Activated effector memory CD4-positive, alpha-beta T cell treated with Interleukin-2 at 50 U/mL for 16 hours (primary cell): ENCODE data around the gene BACH2.
"Not testable (repeated sequence)": the region's sequence is repeated elsewhere in the genome, so short reads cannot be mapped to it uniquely, and the experiment has no call there.

ENCODE experiments used
- DNase-seq: peaks from one replicate; pipeline ENCODE4 v3.0.0-alpha.2; 2020

The BACH2 gene

DNA sequence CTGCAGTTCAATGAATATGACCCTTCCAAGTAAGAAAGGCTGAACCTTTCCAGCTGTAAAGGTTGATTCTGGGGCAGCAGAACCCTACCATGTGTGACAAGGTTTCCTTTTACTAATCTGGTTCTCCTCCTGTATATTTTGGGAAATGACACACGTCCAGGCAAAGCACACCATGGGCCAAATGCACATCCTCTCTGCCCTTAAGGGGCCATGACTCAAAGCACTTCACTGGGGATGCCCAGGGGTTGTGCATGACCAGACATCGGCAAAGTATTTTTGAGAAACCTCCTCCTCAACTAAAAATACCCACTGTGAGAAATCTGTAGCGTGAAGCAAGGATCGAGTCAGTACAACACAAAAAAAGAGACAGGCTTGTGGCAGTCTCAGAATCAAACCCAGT, 174.7 kb downstream of the BACH2 start:
- DNase-seq: no peak

DNA sequence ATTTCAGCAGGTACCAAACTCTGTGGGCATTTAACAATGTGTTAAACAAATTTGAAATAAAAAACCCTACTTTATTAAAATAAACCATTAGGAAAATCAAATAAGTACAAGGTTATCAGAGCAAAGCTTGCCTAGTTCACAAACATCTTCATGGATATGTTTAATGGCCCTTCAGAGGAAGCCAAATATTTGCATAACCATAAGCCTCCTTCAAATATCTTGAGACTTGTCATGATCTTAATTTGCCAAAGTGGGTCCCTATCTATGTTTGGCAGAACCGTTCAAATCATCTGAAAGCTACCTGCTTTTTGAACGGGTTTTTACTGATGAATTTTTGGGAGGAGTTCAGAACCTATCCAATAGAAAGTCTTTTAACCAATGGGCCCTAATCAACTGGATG, 176.3 kb downstream of the BACH2 start:
- no peak for DNase-seq

DNA sequence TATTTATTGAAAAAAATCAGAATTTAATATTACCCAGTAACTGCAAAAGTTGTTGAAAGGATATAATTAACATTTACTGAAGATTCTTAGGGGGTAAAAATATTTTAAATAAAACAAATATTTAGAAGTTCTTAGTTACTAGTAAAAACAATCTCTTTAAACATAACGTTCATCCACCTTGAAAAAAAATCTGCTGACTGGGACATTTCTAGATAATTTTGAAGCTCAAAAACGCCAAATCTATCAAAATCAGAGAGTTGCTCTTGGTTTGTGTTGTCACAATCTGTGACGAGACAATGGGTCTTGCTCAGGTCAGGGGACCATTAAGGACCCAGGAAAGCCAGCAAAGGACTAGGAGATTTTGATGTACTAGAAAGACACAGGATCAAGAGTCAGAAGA, 177.0 kb downstream of the BACH2 start:
- DNase-seq: no peak

DNA sequence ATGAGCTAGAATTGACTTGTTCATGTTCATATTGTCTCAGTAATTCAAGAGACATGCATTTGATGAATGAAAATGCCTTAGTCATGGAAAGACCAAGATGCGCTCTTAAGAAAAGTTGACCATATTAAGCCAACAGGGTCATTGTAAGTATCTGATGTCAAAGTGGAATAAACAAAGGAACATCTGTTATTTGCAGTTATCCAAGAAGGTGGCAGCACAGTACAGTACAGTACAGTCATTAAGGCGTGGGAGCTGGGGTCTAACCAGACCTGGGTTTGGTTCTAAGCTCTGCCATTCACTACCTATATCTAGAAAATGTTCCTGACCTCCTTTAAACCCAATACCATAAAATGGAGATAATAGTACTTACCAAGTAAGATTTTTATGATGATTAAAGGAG, 178.1 kb downstream of the BACH2 start:
- no peak for DNase-seq

DNA sequence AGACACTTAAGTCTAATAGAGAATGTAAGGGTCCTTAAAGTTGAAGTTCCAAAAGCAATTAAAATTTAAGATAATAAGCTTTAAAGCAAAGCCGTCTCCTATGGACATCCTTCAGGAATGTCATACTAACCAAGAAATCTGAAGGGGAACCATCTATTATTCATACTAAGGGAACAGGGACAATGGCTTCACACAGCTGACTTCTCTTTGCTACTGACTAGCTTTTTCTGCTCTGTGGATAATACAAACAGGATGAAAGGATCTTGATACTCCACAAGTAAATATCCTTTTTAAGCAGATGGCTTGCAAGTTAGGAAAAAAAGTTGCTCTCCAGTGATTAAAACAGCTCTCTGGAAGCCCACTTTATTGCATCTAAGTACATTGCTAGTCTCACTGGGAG, 178.6 kb downstream of the BACH2 start:
- no peak for DNase-seq

DNA sequence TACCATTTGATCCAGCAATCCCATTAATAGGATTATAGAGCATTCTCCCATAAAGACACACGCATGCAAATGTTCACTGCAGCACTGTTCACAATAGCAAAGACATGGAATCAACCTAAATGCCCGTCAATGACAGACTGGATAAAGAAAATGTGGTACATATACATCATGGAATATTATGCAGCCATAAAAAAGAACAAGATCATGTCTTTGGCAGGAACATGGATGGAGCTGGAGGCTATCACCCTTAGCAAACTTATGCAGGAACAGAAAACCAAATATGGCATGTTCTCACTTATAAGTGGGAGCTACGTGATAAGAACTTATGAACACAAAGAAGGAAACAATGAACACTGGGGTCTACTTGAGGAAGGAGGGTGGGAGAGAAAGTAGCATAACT, 180.5 kb downstream of the BACH2 start:
- not testable (repeated sequence) for DNase-seq

DNA sequence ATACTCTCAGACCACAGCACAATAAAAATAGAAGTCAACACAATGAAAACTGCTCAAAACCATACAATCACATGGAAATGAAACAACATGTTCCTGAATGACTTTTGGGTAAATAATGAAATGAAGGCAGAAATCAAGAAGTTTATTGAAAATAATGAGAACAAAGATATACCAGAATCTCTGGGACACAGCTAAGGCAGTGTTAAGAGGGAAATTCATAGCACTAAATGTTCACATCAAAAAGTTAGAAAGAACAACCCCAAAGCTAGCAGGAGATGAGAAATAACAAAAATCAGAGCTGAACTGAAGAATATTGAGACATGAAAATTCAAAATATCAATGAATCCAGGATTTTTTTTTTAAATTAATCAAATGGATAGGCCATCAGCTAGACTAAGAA, 183.3 kb downstream of the BACH2 start:
- DNase-seq: no peak

DNA sequence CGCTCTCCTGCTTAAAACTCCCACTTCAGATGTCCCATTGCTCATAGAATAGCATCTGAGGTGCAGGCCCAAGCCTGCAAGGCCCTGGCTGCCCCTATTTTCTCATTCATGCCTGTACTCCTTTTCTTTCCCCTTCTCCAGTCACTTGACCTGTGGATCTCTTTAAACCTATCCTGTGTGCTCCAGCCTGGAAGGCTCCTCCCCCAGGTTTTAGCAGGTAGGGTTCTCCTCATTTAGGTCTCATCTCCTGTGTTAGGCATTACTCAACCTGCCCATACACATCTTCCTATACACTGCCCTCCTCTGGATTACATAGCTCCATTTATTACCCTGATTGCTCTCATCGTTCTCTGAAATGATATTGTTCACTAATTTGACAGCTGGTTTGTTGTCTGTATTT, 185.3 kb downstream of the BACH2 start:
- DNase-seq: no peak

DNA sequence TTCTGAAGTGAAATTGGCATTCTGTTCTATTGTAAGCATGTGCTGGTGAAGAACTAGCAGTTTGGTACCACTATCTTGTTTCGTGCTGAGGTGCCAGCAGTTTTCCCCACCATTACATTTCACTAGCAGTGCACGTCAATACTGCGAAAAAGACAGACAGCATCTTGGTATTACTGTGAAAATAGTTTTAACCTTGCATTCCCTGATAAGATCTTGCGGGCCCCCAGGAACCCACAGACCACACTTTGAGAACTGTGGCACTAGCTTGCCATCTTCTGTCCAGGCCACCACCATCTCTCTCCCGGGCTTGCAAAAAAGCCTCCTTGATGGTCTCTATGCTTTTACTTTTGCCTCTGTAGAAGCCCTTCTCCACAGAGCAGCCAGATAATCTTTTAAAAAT, 185.7 kb downstream of the BACH2 start:
- DNase-seq: peak; percentile 54

DNA sequence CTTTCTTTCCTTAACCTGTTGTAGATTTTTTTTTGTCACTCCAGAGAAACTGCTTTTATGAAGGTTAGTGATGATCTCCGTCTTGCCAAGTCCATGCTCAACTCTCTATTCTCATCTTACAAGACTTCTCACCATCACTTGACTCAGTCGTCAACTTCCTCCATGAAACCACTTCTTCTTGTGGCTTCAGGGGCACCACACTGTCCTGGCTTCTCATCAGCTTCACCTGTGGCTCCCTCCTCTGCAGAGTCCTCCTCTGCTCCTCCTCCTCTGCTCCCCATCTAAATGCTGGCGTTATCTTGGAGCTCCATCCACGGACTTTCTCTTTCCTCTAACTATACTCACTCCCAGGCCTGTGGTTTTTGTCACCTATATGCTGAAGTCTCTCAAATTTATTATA, 187.5 kb downstream of the BACH2 start:
- DNase-seq: no peak

DNA sequence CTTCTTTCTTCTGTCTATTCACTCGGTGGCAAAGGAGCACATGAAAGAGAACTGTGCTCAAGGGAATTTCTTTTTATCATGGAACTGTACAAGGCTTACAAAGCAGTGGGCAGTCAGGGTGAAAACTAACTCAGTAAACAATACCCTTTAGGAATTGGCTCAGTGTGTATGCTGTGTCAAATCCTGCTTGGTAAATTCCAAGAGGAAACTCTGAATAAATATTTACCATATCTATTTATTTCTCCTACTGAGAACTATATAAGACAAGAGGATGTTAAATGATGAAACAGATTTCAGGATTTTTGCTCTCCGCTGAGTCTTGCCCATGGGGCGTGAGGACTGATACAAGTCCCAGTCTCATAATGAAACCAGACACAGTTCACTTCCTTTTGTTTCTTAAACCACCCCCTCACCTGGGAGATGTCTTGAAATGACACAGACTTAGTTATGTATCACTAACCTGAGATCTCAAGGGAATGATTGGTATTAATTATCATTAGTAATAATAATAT, 188.8 kb downstream of the BACH2 start:
- no peak for DNase-seq

DNA sequence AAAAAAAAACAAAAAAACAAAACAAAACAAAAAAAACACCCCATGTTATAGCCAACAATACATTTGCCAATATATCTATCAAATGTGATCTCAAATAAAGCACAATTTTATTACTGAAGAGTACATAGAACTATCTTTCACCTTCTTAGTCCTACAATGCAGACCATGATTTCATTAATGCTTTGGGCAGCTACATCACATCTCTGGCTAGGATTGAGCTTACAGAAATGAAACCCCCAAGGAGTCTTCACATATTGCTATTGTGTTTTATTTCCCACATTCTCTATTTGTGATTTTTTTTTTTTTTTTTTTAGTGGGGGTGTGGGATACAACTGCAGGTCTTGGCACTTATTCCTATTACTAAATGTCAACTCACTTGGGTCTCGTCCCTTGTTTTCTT, 189.3 kb downstream of the BACH2 start:
- DNase-seq: no peak

DNA sequence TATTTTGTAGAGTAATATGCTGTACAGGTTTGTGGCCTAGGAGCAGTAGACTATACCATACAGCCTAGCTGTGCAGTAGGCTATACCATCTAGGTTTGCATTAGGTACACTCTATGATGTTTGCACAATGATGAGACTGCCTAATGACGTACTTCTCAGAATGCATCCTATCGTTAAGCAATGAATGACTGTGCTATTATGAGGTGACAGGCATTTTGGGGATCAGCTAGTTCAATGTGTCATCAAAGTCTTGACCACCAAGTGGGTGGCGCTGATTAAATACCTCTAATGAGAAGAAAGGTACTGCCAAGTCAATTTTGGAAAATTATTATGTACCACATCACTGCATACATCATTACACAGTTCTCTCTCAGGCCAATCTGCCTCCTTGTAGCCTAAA, 190.2 kb downstream of the BACH2 start:
- DNase-seq: no peak

DNA sequence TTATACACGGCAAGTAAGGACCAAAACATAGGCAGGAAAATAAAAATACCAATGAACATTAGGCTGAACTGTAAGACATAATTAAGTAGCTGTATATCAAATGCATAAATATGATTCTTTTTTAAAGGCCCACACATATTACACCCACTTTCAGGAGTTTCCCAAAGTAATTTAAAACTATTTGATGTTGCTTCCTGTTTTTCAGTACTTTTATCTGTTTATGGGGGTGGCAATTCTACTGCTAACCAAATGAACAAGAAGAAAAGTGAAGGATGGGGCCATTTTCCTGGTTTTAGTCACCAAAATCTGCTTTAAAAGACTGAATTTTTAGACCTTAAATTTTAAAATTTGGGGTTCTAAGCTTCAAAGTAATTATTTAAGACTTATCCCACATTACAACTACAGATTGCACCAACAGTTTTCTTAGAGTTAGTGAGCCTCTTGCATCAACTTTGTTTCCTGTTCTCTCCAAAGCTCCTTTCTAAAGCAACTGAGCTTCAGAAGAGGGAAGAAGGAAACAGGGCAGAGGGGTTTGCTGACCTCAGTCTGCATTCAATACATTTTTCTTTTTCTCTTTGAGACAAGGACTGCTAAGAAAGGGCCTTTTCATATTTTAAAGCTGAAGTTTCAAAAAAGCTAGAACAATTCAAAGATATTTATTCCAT, 191.0 kb downstream of the BACH2 start:
- DNase-seq: no peak

DNA sequence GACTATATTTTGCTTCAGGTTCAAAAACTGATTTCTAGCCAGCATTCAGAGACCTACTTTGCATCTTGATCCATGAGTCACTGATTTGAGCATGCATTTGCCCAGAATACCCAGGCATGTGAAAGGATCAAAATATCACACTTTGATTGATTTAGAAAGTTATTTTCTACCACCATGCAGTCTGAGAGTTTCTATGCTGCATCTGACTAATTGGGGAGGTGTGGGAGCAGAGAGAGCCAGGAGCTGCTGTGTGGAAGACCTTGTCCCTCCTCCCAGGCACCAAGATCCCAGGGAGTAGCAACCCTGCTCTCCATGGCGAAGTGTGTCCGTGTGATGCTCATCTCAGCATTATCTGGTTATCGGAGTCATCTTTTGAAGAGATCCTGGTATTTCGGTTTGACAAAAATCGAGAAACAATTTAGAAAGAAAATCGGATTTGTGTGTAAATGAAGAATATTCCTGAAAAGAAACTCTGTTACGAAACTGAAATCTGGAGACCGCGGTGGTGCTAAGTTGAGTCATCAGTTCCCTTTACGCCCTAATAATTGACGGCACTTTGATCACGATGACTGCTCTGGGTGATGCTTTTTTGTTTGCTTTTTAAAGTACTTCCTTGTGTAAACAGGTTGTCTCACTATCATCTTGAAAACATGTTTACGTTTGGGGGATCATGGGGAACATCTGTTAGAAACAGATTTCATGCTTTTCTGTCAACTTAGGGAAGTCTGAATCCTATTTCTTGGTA, 193.4 kb downstream of the BACH2 start:
- DNase-seq: no peak

DNA sequence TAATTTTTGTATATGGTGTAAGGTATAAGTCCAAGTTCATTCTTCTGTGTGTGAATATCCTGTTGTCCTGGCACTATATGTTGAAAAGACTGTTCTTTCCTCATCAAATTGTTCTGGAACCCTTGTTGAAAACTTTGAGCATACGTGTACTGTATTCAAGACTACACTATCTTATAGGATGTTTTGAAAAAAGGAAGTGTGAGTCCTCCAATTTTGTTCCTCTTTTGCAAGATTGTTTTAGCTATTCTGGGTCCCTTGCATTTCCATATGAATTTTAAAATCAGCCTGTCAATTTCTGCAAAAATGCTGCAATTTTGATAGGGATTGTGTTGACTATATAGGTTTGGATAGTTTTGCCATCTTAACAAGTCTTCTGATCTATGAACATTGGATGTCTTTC, 195.2 kb downstream of the BACH2 start:
- DNase-seq: no peak

DNA sequence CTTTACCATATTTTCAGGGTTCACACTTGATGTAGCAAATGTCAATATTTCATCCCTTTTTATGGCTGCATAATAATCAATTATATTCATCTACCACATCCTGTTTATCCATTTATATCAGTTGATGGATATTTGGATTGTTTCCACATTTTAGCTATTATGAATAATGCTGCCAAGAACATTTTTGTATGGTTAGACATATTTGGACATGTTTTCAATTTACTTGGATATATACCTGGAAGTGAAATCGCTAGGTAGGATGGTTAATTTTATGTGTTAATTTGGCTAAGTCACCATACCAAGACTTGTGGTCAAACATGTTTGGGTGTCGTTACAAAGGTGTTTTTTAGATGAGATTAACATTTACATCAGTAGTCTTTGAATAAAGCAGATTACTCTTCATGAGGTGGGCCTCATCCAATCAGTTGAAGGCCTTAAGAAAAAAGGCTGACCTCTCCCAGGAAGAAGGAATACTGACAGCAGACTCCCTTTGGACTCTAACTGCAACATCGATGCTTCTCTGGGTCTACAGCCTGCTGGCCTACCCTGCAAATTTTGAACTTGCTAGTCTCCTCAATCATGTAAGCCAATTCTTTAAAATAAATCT, 196.5 kb downstream of the BACH2 start:
- no peak for DNase-seq

DNA sequence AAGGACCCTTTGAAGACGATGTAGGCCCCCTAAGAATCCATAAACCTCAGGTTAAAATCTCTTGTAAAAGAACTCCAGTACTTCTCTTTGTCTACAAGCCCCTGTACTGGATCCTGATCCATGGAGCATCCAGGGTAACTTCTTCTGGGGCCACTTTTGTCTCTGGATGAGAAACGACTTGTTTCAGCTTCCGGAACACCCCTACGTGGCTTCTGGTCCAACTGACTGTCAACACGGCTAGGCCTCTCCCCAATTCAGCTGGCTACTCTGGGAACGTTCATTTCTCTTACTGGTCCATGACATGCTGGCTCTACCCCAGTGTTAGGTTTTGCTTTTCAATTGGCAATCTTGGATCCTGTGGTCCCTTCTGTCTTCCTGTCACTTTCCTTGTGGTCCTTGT, 198.0 kb downstream of the BACH2 start:
- DNase-seq: no peak

DNA sequence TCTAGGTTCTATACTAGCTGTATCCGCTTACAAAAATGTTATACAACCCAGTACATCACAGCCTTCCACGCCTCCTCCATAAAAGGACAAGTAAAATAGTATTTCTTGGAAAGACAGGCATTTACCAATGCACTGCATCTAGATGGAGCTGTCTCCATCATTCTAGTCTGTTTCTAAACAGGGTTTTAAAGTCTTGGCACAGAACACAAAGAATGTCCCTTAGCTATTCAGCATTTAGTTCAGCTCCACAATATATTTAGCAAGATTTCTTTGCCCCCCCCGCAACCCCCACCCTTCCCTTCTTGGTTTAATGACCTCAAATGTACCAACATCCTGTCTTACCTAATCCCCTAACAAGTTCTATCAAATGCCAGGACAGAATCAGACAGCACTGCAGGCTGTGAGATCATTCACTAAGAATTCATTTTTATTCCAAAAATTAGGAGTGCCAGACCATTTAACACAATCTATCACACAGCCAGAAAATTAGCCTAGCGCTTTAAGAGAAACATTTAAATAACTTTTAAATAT, 198.6 kb downstream of the BACH2 start:
- DNase-seq: no peak

DNA sequence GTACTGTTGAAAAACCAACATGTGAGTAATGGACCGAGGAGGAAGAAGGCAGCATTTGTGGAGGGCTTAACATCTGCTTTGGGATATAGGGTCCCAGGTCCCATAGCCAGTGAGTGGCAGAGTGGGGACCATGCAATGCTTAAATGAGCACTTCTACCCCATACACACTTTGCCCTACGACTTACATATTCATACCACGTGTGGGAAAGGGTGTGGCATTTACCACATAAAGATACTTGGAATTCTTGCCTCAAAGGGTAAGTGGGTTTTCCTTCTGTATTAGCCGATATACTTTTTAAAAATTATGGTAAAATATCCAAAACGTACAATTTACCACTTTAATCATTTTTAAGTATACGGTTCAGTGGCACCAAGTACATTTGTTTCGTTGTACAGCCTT, 199.3 kb downstream of the BACH2 start:
- no peak for DNase-seq

DNA sequence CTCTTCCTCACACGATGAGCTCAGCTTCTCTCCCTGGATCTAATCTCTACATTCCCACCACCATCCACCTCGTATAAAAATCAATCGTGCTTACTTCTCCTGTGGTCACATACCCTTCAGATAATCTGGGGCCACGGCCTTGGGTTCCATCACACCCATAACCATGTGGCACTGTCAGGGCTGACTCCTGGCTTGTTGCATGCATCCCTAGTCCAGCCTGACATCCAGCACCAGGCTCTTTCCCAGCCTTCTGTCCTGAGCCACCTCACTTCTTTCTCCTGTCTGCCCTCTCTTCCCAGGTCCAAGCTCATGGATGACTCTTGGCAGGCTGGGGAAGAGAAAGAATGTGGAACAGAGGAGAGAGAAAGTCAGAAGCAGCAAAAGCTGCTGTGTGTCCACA, 199.8 kb downstream of the BACH2 start:
- no peak for DNase-seq

DNA sequence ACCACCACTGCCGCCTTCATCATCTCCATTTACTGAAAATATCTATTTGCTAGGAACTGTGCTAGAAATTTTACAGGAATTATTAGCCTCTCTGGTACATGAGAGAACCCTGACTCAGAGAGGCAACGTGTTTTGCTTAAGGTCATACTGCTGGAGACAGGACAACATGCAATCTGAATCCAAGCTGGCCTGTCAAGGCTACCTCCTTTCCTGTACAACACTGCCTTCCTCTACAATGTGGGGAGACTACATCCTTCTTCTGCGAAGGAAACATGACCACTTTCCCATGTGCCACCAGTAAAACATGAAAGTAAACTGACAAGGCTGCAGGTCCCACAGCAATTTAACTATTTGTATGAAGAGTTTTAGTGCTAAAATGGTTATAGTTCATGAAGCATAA, 200.9 kb downstream of the BACH2 start:
- DNase-seq: no peak

DNA sequence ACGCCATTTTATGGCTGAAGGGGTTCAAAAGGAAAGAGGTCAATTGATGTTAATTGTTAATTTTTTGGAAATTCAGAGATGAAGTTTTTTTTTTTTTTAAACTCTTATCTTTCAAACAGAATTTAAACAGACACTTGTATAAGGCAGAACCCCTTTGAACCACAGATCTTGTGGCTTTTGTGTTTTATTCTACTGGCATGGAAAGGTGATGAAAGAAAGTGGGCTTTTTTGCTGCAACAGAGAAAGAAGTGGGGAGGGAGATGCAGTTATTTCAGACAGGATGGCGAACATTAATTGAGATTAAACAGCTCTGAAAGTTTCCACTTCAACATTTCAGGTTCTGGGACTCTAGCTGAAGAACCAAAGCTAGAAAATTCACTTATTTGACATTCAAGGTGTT, 201.5 kb downstream of the BACH2 start:
- DNase-seq: no peak

DNA sequence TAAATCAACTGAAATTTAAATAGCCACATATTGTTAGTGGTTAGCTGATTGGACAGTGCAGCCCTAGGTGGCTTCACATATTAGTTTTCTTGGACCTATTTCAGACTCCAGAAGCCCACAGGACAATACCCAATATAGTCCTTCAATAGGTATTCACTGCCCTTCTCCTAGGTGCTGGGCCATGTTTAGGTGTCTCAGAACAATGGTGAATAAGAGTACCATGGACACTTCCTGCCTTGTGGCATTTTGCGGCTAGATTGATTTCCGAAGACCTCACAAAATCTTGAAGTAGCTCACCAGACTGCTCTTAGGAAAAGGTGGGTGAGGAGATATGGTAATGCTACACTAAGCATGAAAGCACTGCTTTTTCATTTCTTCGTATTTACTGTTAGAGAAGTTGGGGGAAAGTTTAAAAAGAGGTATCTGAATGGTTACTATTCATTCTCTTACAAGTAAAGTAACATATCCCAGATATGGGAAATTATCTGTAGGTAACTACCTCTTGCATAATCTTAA, 203.0 kb downstream of the BACH2 start:
- no peak for DNase-seq
